ENCODE results near the gene PBX4.

GRCh38 chr19:19662344-19662743 lies 43.9 kb upstream of the PBX4 start:
- no peak; the same call in 1 of the 2 replicates for TF ChIP-seq TAF1 (IDR thresholded peaks at IDR 0.05; ENCODE audit: low read depth, low read length)
- TF ChIP-seq POLR2A (IDR thresholded peaks at IDR 0.05; ENCODE audit: low read depth, low read length) = no peak
